ENCODE results near the gene DIDO1.
"Not testable (repeated sequence)": the region's sequence is repeated elsewhere in the genome, so short reads cannot be mapped to it uniquely, and the experiment has no call there.

The DIDO1 gene

DNA sequence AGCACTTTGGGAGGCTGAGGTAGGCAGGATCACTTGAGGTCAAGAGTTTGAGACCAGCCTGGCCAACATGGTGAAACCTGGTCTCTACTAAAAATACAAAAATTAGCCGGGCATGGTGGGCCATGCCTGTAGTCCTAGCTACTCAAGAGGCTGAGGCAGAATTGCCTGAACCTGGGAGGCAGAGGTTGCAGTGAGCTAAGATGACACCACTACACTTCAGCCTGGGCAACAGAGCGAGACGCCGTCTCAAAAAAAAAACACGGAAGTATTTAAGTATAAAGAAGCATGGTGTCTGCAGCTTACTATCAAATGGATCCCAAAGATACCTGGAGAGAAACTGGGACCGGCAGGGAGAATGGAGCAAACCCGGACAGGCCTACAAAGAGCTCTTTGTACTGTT lies 77.4 kb downstream of the DIDO1 start:
- FAIRE-seq: not testable (repeated sequence)

DNA sequence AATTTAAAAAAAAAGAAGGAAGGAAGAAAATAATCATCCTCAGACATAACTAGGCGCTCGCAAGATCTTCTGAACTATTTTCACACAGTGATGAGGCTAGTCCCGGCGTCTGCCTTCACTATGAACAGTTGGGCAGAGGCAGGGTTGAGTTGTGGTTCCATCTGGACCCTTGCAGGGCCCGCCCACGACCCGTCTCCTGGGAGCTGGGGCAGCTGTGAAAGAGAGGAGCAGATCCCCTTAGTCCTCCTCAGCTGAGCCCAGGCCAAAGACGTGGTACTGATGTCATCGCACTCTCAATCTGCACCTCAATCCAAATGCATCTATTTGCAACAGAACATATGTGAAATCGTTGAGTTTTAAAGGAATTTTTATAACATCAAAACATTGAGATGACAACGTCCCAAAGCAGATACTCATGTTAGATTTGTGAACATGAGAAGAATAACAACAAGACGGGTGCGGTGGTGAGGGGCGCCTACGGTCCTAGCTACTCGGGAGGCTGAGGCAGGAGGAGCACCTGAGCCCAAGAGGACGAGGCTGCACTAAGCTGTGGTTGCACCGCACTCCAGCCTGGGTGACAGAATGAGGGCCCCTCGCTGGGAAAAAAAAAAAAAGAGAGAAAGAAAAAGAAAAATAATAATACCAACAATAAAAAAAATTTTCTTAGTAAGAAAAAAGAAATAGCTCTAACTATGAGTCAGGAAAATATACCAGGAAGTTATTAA lies 80.0 kb downstream of the DIDO1 start:
- no peak for FAIRE-seq

GRCh38 chr20:62845416-62846160 lies 80.7 kb downstream of the DIDO1 start:
- FAIRE-seq: no peak

GRCh38 chr20:62844182-62844581 lies 82.1 kb downstream of the DIDO1 start:
- FAIRE-seq: no peak

DNA sequence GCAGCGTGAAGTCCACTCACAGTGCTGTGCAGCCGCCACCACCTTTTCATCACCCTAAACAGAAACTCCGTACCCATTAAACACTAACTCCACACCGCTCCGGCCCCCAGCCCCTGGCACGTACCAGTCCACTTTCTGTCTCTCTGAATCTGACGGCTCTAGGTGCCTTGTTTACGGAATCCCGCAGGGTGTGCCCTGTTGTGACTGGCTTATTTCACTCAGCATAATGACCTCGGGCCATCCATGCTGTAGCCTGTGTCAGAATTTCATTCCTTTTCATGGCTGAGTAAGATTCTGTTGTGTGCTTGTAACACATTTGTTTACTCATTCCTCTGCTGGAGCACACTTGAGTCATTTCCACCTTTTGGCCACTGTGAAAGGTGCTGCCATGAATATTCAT lies 82.6 kb downstream of the DIDO1 start:
- no peak for FAIRE-seq

DNA sequence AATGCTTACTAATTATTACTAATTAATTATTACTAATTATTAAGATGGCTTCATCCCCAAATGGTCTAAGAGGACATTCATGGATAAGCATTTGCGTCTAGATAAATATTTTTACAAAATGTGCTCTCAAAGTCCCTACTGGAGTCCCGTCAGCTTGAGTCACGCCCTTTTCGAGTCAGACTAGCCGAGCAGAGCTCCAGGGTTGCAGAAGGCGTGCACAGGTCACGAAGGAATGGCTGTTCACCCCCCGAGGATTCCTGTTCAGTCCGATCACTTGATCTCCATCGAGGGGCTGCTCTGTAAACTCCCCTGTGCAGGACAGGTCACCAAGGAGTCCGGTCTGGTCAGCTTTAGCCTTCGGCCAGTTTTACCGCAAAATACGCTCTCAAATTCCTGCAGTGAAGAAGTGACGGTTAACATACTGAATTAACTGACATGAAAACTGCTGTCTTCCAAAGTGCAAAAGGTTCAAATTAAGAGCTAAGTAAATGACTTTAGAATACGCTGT lies 84.5 kb downstream of the DIDO1 start:
- FAIRE-seq: no peak

- no peak for FAIRE-seq
Observed at GRCh38 chr20:62840244-62841197, 85.8 kb downstream of the DIDO1 start.

GRCh38 chr20:62839816-62840215 lies 86.5 kb downstream of the DIDO1 start:
- no peak for FAIRE-seq

- no peak for FAIRE-seq
Observed at GRCh38 chr20:62839261-62839660, 87.0 kb downstream of the DIDO1 start.

DNA sequence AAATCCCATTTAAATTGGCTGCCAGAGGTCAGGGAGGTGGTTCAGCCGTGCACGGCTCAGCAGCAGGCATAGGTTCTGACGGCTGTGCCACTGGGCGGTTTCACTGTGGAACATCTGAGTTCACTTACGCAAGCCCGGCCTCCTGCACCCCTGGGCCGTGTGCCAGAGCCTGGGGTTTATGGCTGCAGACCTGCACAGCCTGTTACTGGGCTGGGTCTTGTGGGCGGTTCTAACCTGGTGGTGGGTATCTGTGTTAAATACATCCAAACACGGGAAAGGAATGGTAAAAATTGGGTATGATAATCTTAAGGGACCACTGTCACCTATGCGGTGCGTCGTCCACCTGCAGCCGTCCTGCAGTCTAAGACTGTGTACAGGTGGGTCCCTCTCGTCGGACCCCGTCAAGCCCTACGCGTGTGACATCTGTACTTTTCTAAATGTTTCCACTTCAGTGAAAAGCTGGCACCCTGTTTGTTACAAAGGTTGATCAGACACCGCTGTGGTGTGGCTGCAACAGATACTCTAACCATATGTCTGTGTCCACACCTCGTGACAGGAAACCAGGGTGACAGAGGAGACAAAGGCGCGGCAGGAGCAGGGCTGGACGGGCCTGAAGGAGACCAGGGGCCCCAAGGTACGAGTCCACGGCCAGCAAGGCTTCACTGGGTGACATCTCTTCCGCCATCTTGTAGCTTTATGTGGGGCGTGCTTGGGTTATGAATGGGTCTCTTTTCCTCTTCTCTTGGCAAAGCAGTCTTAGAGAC lies 88.0 kb downstream of the DIDO1 start:
- FAIRE-seq: no peak

- no peak for FAIRE-seq
Observed at GRCh38 chr20:62837790-62838127, 88.5 kb downstream of the DIDO1 start.

- no peak for FAIRE-seq
Observed at GRCh38 chr20:62836967-62837490, 89.3 kb downstream of the DIDO1 start.

GRCh38 chr20:62835931-62836861 lies 90.1 kb downstream of the DIDO1 start:
- no peak for FAIRE-seq

DNA sequence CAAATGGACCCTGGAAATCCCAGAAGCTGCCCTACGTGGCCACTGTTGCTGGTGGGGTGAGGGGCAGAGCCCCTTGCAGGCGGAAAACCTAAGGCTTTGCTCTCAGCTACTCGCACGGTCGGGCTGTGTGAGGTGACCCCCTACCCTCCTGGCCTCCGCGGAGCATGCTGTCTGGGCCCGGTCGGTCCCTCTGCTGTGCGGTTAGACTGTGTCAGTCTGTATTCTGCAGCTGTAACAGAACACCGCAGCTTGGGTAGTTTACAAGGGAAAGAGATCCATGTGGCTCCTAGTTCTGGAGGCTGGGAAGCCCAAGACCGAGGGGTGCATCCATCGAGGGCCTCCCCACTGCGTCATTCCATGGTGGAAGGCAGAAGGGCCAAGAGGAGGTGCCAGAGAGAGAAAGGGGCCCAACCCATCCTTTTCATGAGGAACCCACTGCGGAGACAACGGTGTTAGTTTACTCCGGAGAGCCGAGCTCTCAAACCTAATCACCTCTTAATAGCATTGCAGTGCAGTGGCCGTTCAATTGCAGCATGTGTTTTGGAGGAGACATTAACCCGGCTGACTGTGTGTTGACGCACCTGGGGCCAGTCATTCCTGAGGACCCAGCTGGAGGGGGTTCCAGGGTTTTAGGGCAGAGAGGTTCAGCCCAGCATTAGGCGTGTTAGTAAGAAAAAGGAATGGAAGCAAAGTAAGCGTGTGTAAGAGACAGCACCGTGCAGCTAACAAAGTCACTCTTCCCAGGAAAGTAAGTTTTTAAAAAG lies 91.2 kb downstream of the DIDO1 start:
- no peak for FAIRE-seq

GRCh38 chr20:62832951-62833391 lies 93.3 kb downstream of the DIDO1 start:
- FAIRE-seq: no peak

GRCh38 chr20:62832212-62832922 lies 93.9 kb downstream of the DIDO1 start:
- FAIRE-seq: no peak

DNA sequence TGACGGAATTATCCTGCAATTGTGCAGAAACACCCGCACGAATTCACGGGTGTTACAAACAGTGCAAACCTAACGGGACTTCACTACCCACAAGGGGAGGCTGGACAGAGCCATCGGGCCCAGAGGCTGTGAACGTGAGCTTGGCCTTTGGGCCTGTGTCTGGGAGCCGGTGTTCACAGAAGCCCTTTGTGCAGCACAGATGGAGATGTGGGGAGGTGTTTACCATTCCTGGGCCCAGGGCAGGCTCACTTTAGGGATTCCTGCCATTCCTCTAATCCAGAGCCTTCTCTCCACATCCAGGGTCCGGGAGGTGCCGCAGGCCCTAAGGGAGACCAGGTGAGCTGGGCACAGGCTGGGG lies 94.5 kb downstream of the DIDO1 start:
- FAIRE-seq: no peak

- no peak for FAIRE-seq
Observed at GRCh38 chr20:62831361-62831788, 94.9 kb downstream of the DIDO1 start.

DNA sequence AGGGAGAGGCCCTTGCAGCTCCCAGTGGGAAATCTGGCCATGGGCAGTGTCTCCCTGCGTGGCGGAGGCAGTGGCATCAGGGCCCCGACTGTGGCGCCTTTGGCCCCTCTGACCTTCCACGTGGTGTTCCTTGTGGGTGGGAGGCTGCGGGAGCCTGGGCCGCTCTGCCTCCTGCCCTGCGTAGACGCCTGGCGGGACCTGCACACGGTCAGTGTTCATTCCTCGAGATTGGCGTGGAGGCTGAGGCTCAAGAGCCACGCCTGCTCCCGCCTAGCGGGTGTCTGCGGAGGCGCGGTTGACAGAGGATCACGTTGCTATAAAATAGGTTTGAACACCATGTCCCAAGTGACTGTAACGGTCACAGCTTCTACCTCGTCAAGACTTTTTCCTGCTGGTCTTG lies 95.5 kb downstream of the DIDO1 start:
- FAIRE-seq: no peak
